H1 (cell line): ENCODE results near the gene MTX1. TPM values are rescaled to one million over a fixed set of nuclear protein-coding genes. Genes with fewer than 3 reads are reported as not detected.

Experiments
- BCL11A ChIP-seq, 2 experiments: IDR thresholded peaks; one replicate each; pipeline ENCODE4 v1.6.1; 2011; ENCODE audit warnings: low read depth in 2 of 2, low read length in 2 of 2, mild to moderate bottlenecking in 2 of 2
- CBX5 ChIP-seq: fragments of 300-800, 300-1000 bp; sonication (generic); IDR thresholded peaks from 2 replicates; pipeline ENCODE4 v1.7.1; 2016; ENCODE audit warnings: antibody characterized with exemption, low read length, low read depth
- CBX8 ChIP-seq: fragments of 300-800, 300-1000 bp; sonication (generic); IDR thresholded peaks from 2 replicates; pipeline ENCODE4 v1.7.1; 2016; ENCODE audit warnings: low read depth, low read length, borderline replicate concordance
- KDM1A ChIP-seq: fragments of 200-600, 300-600 bp; sonication (generic); IDR thresholded peaks from 2 replicates; pipeline ENCODE4 v1.7.1; 2016; ENCODE audit warnings: mild to moderate bottlenecking, low read length, borderline replicate concordance
- KDM4A ChIP-seq: IDR thresholded peaks from one replicate; pipeline ENCODE4 v1.7.1; 2012; ENCODE audit warnings: low read depth, mild to moderate bottlenecking, moderate library complexity, low read length, inconsistent platforms; ENCODE audit not compliant: severe bottlenecking
- KDM5A ChIP-seq: fragments of 200-600 bp; IDR thresholded peaks from 2 replicates; pipeline ENCODE4 v1.7.1; 2012; ENCODE audit warnings: mild to moderate bottlenecking, low read length, inconsistent platforms, mixed read lengths
- NRF1 ChIP-seq: IDR thresholded peaks from 2 replicates; pipeline ENCODE4 v1.6.1; 2011; ENCODE audit warnings: mild to moderate bottlenecking, low read depth, low read length, improper control_type of control experiment
- POU5F1 ChIP-seq: IDR thresholded peaks from 2 replicates; pipeline ENCODE4 v1.6.1; 2011; ENCODE audit warnings: low read depth, mild to moderate bottlenecking, low read length, moderate library complexity
- RAD21 ChIP-seq, 2 experiments: IDR thresholded peaks in 1 of 2; conservative IDR thresholded peaks in 1 of 2; 2 replicates each; pipeline ENCODE4 v1.6.1; 2011; ENCODE audit warnings: low read depth in 2 of 2, low read length in 2 of 2, improper control_type of control experiment in 1 of 2, inconsistent platforms in 1 of 2, mild to moderate bottlenecking in 1 of 2, moderate library complexity in 1 of 2
- RFX5 ChIP-seq: IDR thresholded peaks from 2 replicates; pipeline ENCODE4 v1.6.1; 2011; ENCODE audit warnings: low read depth, low read length, improper control_type of control experiment, borderline replicate concordance
- RXRA ChIP-seq: IDR thresholded peaks from 2 replicates; pipeline ENCODE4 v1.6.1; 2011; ENCODE audit warnings: low read depth, mild to moderate bottlenecking, low read length, moderate library complexity; ENCODE audit not compliant: insufficient read depth
- SAP30 ChIP-seq: fragments of 300-600 bp; sonication (generic); IDR thresholded peaks from 2 replicates; pipeline ENCODE4 v1.7.1; 2012; ENCODE audit warnings: low read length, moderate library complexity, mild to moderate bottlenecking, inconsistent platforms; ENCODE audit not compliant: insufficient read depth, insufficient replicate concordance
- SIN3A ChIP-seq, 2 experiments: IDR thresholded peaks in 1 of 2; conservative IDR thresholded peaks in 1 of 2; 2 replicates each; pipeline ENCODE4 v1.6.1; 2011 to 2012; ENCODE audit warnings: low read length in 2 of 2, improper control_type of control experiment in 1 of 2, low read depth in 1 of 2, mild to moderate bottlenecking in 1 of 2
- SIRT6 ChIP-seq: IDR thresholded peaks from one replicate; pipeline ENCODE4 v1.7.1; 2012; ENCODE audit warnings: low read length, inconsistent platforms
- SP1 ChIP-seq: IDR thresholded peaks from 2 replicates; pipeline ENCODE4 v1.6.1; 2011; ENCODE audit warnings: low read depth, low read length
- SUZ12 ChIP-seq: fragments of 200-600 bp; sonication (generic); IDR thresholded peaks from 2 replicates; pipeline ENCODE4 v1.6.1; 2012; ENCODE audit warnings: mild to moderate bottlenecking, inconsistent platforms, low read length, moderate library complexity, mixed read lengths
- TEAD4 ChIP-seq: IDR thresholded peaks from 2 replicates; pipeline ENCODE4 v1.6.1; 2012; ENCODE audit warnings: low read depth, low read length, inconsistent platforms, mixed read lengths
- polyA plus RNA-seq, 7 experiments: library from polyadenylated mRNA; depleted of rRNA in 3 of 7; stranded (reverse) in 5 of 7; unstranded in 2 of 7; fragments of >200 nt in 5 of 7; fragments of 200-250 nt in 2 of 7; gene quantifications; 1 replicate in 5 of 7; 2 replicates in 1 of 7; 4 replicates in 1 of 7; pipeline versions ENCODE4 v1.2.1 to v1.2.3, GENCODE V29; 2011 to 2013; ENCODE audit warnings: missing spikeins in 2 of 7, mixed read lengths in 2 of 7
- total RNA-seq: library from RNA; stranded (reverse); fragmentation: NEBNext Ultra II Directional; extraction: Animal tissue kit (Norgen Biotek cat#: 25700); gene quantifications from 2 replicates; pipeline ENCODE4 v1.2.1, GENCODE V29; 2021
- TF ChIP-seq, protein P1 (sequence below), 3 experiments: IDR thresholded peaks; 1 replicate in 2 of 3; 2 replicates in 1 of 3; pipeline versions ENCODE4 v1.5.1 to v1.6.1; 2011; ENCODE audit warnings: low read length in 3 of 3, mild to moderate bottlenecking in 3 of 3, inconsistent platforms in 2 of 3, low read depth in 1 of 3, moderate library complexity in 1 of 3; ENCODE audit not compliant: insufficient read depth in 1 of 3; ENCODE audit errors: control extremely low read depth in 1 of 3
- TF ChIP-seq, protein P2 (sequence below): IDR thresholded peaks from 2 replicates; pipeline ENCODE4 v1.6.1; 2011; ENCODE audit warnings: low read depth, mild to moderate bottlenecking, low read length; ENCODE audit not compliant: insufficient read depth
- TF ChIP-seq, protein P3 (sequence below): IDR thresholded peaks from 2 replicates; pipeline ENCODE4 v1.6.1; 2012; ENCODE audit warnings: inconsistent platforms

MTX1 gene
- total and polyA plus RNA-seq, 2 of the 8 experiments (the other 6 are each of a cell fraction or from before 2014, with no cell fraction given) = 47.9 to 131 TPM

DNA sequence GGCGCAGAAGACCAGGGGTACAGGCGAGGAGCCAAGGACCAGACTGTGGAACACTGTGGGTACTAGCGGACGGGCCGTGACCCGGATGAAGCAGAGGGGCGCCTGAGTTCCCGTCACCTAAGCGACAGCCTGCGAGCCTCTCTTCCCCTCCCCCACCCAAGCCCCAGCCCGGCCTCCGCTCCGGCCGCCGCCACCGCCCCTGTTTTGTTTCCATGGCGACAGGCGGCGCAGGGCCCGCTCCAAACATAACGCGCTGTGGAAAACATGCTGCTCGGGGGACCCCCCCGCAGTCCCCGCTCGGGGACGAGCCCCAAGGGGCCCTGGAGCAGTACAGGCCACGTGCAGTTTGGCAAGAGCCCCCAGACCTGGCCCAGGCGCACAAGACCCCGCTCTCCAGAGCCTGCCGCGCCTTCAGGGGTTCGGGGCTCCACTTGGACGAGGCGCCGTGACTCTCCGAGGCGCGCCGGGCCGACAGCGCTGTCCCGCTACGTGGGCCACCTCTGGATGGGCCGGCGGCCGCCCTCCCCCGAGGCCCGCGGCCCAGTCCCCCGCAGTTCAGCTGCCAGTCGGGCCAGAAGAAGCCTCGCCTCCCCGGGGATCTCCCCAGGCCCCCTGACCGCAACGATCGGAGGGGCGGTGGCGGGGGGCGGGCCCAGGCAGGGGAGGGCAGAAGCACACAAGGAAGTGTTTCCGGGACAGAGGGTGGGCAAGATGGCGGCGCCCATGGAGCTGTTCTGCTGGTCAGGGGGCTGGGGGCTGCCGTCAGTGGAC is at the start of gene MTX1 (continued):
- TF ChIP-seq, protein P1, sequence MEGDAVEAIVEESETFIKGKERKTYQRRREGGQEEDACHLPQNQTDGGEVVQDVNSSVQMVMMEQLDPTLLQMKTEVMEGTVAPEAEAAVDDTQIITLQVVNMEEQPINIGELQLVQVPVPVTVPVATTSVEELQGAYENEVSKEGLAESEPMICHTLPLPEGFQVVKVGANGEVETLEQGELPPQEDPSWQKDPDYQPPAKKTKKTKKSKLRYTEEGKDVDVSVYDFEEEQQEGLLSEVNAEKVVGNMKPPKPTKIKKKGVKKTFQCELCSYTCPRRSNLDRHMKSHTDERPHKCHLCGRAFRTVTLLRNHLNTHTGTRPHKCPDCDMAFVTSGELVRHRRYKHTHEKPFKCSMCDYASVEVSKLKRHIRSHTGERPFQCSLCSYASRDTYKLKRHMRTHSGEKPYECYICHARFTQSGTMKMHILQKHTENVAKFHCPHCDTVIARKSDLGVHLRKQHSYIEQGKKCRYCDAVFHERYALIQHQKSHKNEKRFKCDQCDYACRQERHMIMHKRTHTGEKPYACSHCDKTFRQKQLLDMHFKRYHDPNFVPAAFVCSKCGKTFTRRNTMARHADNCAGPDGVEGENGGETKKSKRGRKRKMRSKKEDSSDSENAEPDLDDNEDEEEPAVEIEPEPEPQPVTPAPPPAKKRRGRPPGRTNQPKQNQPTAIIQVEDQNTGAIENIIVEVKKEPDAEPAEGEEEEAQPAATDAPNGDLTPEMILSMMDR (IDR thresholded peaks at IDR 0.05; ENCODE audit: control extremely low read depth in 1 of 3, insufficient read depth in 1 of 3, low read depth in 1 of 3, low read length in 3 of 3) = no peak
- TF ChIP-seq SP1 (peak; percentile 65; the same call in 1 of the 2 replicates), SUZ12 (no peak), CBX8 (no peak), NRF1 (no peak), SIRT6 (no peak), SAP30 (no peak), POU5F1 (no peak), BCL11A (IDR thresholded peaks at IDR 0.05; ENCODE audit: low read depth in 2 of 2, low read length in 2 of 2) (no peak), CBX5 (no peak), RAD21 (IDR thresholded peaks at IDR 0.05 in 1 of 2, conservative IDR thresholded peaks at IDR 0.05 in 1 of 2; ENCODE audit: low read depth in 2 of 2, low read length in 2 of 2) (no peak), KDM1A (no peak), SIN3A (conservative IDR thresholded peaks at IDR 0.05 in 1 of 2, IDR thresholded peaks at IDR 0.05 in 1 of 2; ENCODE audit: low read depth in 1 of 2, low read length in 2 of 2) (peak; percentile 79 to 93; a peak in 3 of 4 replicates), KDM5A (no peak; the same call in none of the 2 replicates), KDM4A (peak; percentile 89), RFX5 (no peak), TEAD4 (no peak; the same call in 1 of the 2 replicates), RXRA (no peak)
- TF ChIP-seq, protein P2, sequence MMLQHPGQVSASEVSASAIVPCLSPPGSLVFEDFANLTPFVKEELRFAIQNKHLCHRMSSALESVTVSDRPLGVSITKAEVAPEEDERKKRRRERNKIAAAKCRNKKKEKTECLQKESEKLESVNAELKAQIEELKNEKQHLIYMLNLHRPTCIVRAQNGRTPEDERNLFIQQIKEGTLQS = peak; percentile 71
- TF ChIP-seq, protein P3, sequence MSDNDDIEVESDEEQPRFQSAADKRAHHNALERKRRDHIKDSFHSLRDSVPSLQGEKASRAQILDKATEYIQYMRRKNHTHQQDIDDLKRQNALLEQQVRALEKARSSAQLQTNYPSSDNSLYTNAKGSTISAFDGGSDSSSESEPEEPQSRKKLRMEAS = peak; percentile 79
